Testis (tissue), 2 donors: Measurements from ENCODE around the gene SRPX2.

ENCODE experiments used
- CTCF ChIP-seq, 3 experiments: fragments of 450-650 bp in 2 of 3; fragments of 200-600 bp in 1 of 3; sonication (generic) in 1 of 3; IDR thresholded peaks; one replicate each; pipeline ENCODE4 v1.5.1; 2016 to 2019; ENCODE audit warnings: antibody characterized with exemption in 3 of 3, mild to moderate bottlenecking in 2 of 3, moderate library complexity in 1 of 3
- POLR2A ChIP-seq: fragments of 450-650 bp; IDR thresholded peaks from one replicate; pipeline ENCODE4 v1.6.1; 2017; ENCODE audit warnings: antibody characterized with exemption, mild to moderate bottlenecking, moderate library complexity

GRCh38 chrX:100695991-100696390, 52.0 kb downstream of the SRPX2 start:
- TF ChIP-seq CTCF (IDR thresholded peaks at IDR 0.05) (no peak), POLR2A (no peak)
